ENCODE measurements around the gene ASCC1.
"Not testable (repeated sequence)": the region's sequence is repeated elsewhere in the genome, so short reads cannot be mapped to it uniquely, and the experiment has no call there.

Gene ASCC1

GRCh38 chr10:72215611-72216549 is at the start of gene ASCC1, which contains the start of gene ANAPC16:
Gene ASCC1, minus strand, starts transcription at chr10:72216276. Its CDS starts 2,978 bp downstream, at chr10:72213298.
Gene ANAPC16, plus strand, starts transcription at chr10:72216012. Its CDS starts 7,903 bp downstream, at chr10:72223915.
- peak; percentile 85 for DNase-seq (ENCODE audit: low read depth)

- DNase-seq (ENCODE audit: low read depth), result no peak
Measured at GRCh38 chr10:72265508-72265907, 49.4 kb upstream of the ASCC1 start.

GRCh38 chr10:72264536-72264935 is 48.5 kb upstream of the ASCC1 start:
- no peak for DNase-seq (ENCODE audit: low read depth)

- DNase-seq (ENCODE audit: low read depth), result no peak
Measured at GRCh38 chr10:72263613-72264241, 47.7 kb upstream of the ASCC1 start.

- DNase-seq (ENCODE audit: low read depth), result no peak
Measured at GRCh38 chr10:72261784-72262404, 45.8 kb upstream of the ASCC1 start.

- DNase-seq (ENCODE audit: low read depth), result no peak
Measured at GRCh38 chr10:72260976-72261783, 45.1 kb upstream of the ASCC1 start.

- DNase-seq (ENCODE audit: low read depth), result no peak
Measured at GRCh38 chr10:72260239-72260975, 44.3 kb upstream of the ASCC1 start.

GRCh38 chr10:72259491-72260238 is 43.6 kb upstream of the ASCC1 start:
- DNase-seq (ENCODE audit: low read depth), result no peak

- DNase-seq (ENCODE audit: low read depth), result no peak
Measured at GRCh38 chr10:72258617-72259016, 42.5 kb upstream of the ASCC1 start.

GRCh38 chr10:72257051-72257892 is 41.2 kb upstream of the ASCC1 start:
- DNase-seq (ENCODE audit: low read depth), result no peak

GRCh38 chr10:72255977-72256729 is 40.1 kb upstream of the ASCC1 start:
- DNase-seq (ENCODE audit: low read depth), result no peak

- no peak for DNase-seq (ENCODE audit: low read depth)
Measured at GRCh38 chr10:72254813-72255568, 38.9 kb upstream of the ASCC1 start.

GRCh38 chr10:72253578-72253977 is 37.5 kb upstream of the ASCC1 start:
- DNase-seq (ENCODE audit: low read depth), result no peak

GRCh38 chr10:72252972-72253371 is 36.9 kb upstream of the ASCC1 start:
- DNase-seq (ENCODE audit: low read depth), result no peak

GRCh38 chr10:72251635-72252034 is 35.6 kb upstream of the ASCC1 start:
- DNase-seq (ENCODE audit: low read depth), result no peak

- peak; percentile 72 for DNase-seq (ENCODE audit: low read depth)
Measured at GRCh38 chr10:72250666-72251065, 34.6 kb upstream of the ASCC1 start.

- not testable (repeated sequence) for DNase-seq (ENCODE audit: low read depth)
Measured at GRCh38 chr10:72249176-72249862, 33.2 kb upstream of the ASCC1 start.
